Activated naive CD4-positive, alpha-beta T cell treated with anti-CD3 and anti-CD28 coated beads, Interleukin-2, amount 50 U/mL, for 24 hours (primary cell): ENCODE data around the gene CXCR6.

Experiments used
- H3K27ac Mint-ChIP-seq: one replicate; pipeline ENCODE4 v1.8.0; 2021; ENCODE audit warnings: mild to moderate bottlenecking, mixed read lengths
- H3K27me3 Mint-ChIP-seq: one replicate; pipeline ENCODE4 v1.8.0; 2021; ENCODE audit warnings: mixed read lengths
- H3K36me3 Mint-ChIP-seq: one replicate; pipeline ENCODE4 v1.8.0; 2021; ENCODE audit warnings: mixed read lengths
- H3K4me1 Mint-ChIP-seq: one replicate; pipeline ENCODE4 v1.8.0; 2021; ENCODE audit warnings: mixed read lengths
- H3K4me3 Mint-ChIP-seq: one replicate; pipeline ENCODE4 v1.8.0; 2021; ENCODE audit warnings: mild to moderate bottlenecking, mixed read lengths
- H3K9me3 Mint-ChIP-seq: one replicate; pipeline ENCODE4 v1.8.0; 2021; ENCODE audit warnings: mixed read lengths

The CXCR6 gene

GRCh38 chr3:45966950-45967640 is 23.8 kb downstream of the CXCR6 start:
- H3K4me1 Mint-ChIP-seq = peaks cover 11% of the 10 kb centered on the region
- no peak overlapping the region for H3K4me3 Mint-ChIP-seq
- H3K36me3 Mint-ChIP-seq = peaks cover 33% of the 10 kb centered on the region
- H3K27me3 Mint-ChIP-seq = no peaks in the 10 kb centered on the region
- no peak overlapping the region for H3K27ac Mint-ChIP-seq
- no peaks in the 10 kb centered on the region for H3K9me3 Mint-ChIP-seq

- no peaks in the 10 kb centered on the region for H3K27me3 Mint-ChIP-seq
- no peaks in the 10 kb centered on the region for H3K9me3 Mint-ChIP-seq
- H3K4me1 Mint-ChIP-seq = peaks cover 8% of the 10 kb centered on the region
- no peak overlapping the region for H3K4me3 Mint-ChIP-seq
- H3K27ac Mint-ChIP-seq = no peak overlapping the region
- peaks cover 31% of the 10 kb centered on the region for H3K36me3 Mint-ChIP-seq
Observed at GRCh38 chr3:45967724-45968123, 24.5 kb downstream of the CXCR6 start.

GRCh38 chr3:45968149-45968548 is 24.9 kb downstream of the CXCR6 start:
- Mint-ChIP-seq H3K4me3 (no peak overlapping the region), H3K9me3 (no peaks in the 10 kb centered on the region), H3K4me1 (peaks cover 8% of the 10 kb centered on the region), H3K36me3 (peaks cover 29% of the 10 kb centered on the region), H3K27me3 (no peaks in the 10 kb centered on the region), H3K27ac (no peak overlapping the region)

- H3K27ac Mint-ChIP-seq = no peak overlapping the region
- no peak overlapping the region for H3K4me3 Mint-ChIP-seq
- no peaks in the 10 kb centered on the region for H3K9me3 Mint-ChIP-seq
- no peaks in the 10 kb centered on the region for H3K27me3 Mint-ChIP-seq
- peaks cover 27% of the 10 kb centered on the region for H3K36me3 Mint-ChIP-seq
- peaks cover 8% of the 10 kb centered on the region for H3K4me1 Mint-ChIP-seq
Observed at GRCh38 chr3:45968706-45969105, 25.4 kb downstream of the CXCR6 start.

- Mint-ChIP-seq H3K27ac (no peak overlapping the region), H3K9me3 (no peaks in the 10 kb centered on the region), H3K4me1 (peaks cover 8% of the 10 kb centered on the region), H3K4me3 (no peak overlapping the region), H3K27me3 (no peaks in the 10 kb centered on the region), H3K36me3 (peaks cover 26% of the 10 kb centered on the region)
Observed at GRCh38 chr3:45969116-45969515, 25.9 kb downstream of the CXCR6 start.

DNA sequence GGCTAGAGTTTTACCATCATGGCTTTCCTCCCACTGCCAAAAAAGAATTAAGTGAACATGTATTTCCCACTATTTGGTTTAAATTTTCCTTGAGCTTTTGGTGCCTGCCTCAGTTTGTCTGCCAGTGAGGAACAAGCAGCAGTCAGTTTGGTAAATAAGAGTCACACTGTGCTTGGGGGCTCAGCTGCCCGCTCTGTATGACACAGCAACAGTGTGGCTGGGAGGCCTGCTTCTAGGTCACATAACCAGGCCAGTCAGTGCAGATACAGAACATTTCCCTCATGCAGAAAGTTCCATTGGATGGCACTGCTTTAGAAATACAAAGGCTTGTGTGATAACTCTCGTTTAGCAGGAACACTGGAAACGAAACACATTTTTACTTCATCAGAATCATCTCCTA is 26.7 kb downstream of the CXCR6 start:
- Mint-ChIP-seq H3K4me1 (peaks cover 8% of the 10 kb centered on the region), H3K9me3 (no peaks in the 10 kb centered on the region), H3K27ac (no peak overlapping the region), H3K27me3 (no peaks in the 10 kb centered on the region), H3K36me3 (peaks cover 26% of the 10 kb centered on the region), H3K4me3 (no peak overlapping the region)

DNA sequence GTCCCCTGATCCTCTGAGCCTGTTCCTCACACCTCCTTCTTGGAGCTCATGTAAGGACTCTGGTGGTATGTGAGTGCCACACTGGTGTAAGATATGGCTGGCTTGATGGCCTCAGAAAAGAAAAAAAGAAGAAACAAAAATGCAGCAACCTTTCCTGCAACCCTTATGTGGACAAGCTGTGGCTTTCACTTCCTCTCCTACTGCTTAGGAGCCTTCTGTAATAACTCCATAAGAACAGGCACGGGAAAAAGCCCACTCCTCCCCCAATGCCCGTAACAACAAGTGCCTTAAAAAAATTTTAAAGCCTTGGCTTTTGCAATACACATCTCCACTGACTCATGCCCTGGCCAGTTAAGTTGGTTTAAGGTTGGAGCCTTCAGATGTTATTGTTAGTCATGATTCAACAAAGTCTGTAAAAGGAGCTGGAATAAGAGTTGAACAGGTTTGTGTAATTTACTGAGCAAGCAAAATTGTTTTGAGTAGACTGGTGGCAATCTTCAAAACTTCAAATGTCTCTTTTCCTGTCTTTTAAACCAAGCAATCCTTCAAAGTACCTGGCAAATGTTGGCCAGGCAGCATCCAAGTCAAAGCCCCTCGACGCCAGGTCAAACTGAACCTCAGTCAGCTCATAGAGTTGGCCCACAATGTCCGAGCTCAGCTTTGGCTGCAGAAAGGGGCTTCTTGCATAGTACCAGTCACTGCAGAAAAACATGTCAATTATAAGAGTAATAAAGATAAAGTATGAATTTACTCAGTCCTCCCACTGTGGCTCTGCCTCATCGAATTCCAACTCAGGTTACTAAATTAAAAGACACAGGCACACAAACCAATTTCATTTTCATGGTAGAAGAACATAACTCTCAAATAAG is 29.5 kb downstream of the CXCR6 start:
- H3K36me3 Mint-ChIP-seq = peaks cover 32% of the 10 kb centered on the region
- no peak overlapping the region for H3K4me3 Mint-ChIP-seq
- H3K4me1 Mint-ChIP-seq = peaks cover 25% of the 10 kb centered on the region
- H3K27ac Mint-ChIP-seq = no peak overlapping the region
- H3K27me3 Mint-ChIP-seq = no peaks in the 10 kb centered on the region
- no peaks in the 10 kb centered on the region for H3K9me3 Mint-ChIP-seq

DNA sequence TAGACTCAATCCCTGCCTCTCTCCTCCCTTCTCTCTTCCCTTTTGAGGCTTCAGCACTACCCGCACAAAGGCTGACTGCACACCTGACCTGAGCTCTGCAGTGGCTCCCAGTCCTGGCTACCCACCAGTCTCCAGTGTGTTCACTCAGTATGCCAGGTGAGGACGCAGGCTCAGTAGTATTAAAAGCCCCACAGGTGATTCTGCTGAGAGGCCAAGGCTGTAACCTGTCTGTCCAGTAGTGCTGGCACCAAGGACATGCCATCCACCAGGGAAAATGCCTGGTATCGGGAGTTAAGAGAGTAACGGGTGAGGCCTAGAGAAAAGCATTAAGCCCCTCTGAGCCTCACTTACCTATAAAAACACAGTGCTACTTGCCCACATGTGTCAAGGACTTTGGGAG is 31.4 kb downstream of the CXCR6 start:
- Mint-ChIP-seq H3K4me3 (no peak overlapping the region), H3K9me3 (no peaks in the 10 kb centered on the region), H3K36me3 (peaks cover 35% of the 10 kb centered on the region), H3K27ac (no peak overlapping the region), H3K4me1 (peaks cover 43% of the 10 kb centered on the region), H3K27me3 (no peaks in the 10 kb centered on the region)

DNA sequence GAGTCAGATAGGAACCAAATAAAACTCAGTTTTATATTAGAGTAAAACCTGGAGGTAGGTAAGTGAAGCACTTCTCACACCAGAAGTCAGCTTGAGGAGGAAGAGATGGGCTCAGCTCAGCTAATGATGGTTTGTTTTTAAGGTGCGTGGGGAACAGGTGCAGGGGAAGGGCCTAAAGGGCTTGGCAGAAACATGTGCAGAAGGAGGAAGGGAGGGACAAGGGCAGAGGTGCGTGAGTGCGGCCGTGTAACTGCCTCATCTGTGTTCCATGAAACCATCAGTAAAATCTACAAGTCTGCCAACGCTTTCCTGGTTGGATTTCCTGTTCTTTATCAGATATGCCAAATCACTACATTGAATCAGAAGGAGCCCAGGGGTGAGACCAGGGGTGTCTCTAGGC is 32.4 kb downstream of the CXCR6 start:
- H3K4me3 Mint-ChIP-seq = peak overlapping the region; percentile 24
- H3K9me3 Mint-ChIP-seq = no peaks in the 10 kb centered on the region
- no peaks in the 10 kb centered on the region for H3K27me3 Mint-ChIP-seq
- H3K27ac Mint-ChIP-seq = no peak overlapping the region
- H3K4me1 Mint-ChIP-seq = peaks cover 53% of the 10 kb centered on the region
- H3K36me3 Mint-ChIP-seq = peaks cover 39% of the 10 kb centered on the region

DNA sequence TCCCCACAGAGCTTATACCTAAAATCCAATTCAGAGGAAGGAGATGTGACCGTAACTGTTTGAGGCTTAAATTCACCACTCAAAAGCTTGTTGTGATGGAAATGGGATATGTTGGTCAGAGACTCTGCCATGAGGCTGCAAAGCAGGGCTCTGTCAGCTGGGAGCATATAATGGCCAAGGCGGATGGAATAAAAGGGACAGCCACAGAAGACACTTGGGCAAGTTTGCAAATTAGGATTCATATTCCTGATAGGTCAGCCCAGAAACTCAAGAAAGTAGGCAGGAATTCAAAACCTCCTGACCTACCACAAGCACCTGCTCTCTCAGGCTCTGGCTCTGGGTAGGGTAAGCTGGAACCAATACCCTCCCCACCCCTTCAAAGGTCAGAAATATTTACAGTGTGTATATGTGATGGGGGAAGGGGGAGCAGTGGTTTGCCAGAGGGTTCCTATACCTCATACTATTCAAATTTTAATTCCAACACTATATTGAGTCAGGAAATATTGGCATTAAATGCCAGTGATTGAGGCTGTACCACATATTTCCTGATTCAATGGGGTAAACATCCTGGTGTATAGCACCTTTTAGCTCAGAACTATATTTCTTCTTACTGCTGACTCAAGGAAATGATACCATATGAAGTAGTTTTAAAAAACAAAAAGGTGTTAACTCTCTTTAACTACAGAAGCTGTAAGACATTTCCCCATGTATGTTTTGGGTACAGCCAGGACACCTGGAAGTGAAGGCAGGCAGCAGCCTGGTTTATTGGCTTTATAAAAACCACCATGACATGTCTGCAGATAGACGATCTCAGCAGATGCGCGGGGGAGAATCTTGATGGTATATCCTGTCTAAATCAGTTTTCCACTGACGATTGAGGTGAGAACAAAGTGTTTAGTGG is 33.2 kb downstream of the CXCR6 start:
- H3K27ac Mint-ChIP-seq = no peak overlapping the region
- peak overlapping the region; percentile 57 for H3K4me3 Mint-ChIP-seq
- no peaks in the 10 kb centered on the region for H3K9me3 Mint-ChIP-seq
- peaks cover 61% of the 10 kb centered on the region for H3K4me1 Mint-ChIP-seq
- peaks cover 40% of the 10 kb centered on the region for H3K36me3 Mint-ChIP-seq
- H3K27me3 Mint-ChIP-seq = no peaks in the 10 kb centered on the region

DNA sequence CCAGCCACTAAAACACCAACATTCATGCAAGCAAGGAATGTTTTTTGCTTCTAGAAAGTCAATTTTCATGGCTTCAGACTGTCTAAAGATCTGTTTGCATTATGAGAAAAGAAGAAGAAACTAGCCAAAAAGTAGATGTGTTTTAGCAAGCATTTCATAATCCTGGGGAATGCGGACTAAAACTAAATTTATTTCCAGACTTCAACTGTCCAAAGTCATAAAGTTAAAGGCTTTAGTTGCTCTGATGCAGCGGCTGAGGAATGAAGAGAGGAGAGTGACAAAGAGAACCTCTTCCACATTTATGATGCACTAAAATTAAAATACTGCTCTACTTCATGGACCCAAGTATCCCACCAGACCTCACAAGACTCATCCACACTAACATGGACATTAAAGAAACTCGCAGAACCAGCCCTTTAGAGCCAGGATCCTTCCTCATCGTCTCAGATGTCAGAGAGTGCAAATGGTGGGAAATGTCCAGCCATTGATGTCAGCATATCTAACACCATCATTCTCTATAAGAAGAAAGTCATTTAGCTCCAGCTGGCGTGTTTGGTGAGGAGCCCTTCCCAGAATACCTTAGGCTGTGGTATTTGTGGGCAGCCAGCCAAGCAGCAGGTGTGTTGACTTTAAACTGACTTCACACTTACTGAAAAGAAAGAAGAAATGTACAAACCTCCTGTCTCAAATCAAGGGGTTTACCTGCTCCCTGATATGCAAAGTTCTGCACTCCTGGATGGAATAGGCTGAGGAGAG is 34.9 kb downstream of the CXCR6 start:
- Mint-ChIP-seq H3K27ac (peak overlapping the region; percentile 96), H3K36me3 (peaks cover 37% of the 10 kb centered on the region), H3K27me3 (no peaks in the 10 kb centered on the region), H3K9me3 (no peaks in the 10 kb centered on the region), H3K4me3 (peak overlapping the region; percentile 70), H3K4me1 (peaks cover 63% of the 10 kb centered on the region)

GRCh38 chr3:45979378-45979777 is 36.1 kb downstream of the CXCR6 start:
- Mint-ChIP-seq H3K36me3 (peaks cover 41% of the 10 kb centered on the region), H3K9me3 (no peaks in the 10 kb centered on the region)

GRCh38 chr3:45980229-45980813 is 37.1 kb downstream of the CXCR6 start:
- peak overlapping the region; percentile 33 for H3K4me3 Mint-ChIP-seq
- no peaks in the 10 kb centered on the region for H3K27me3 Mint-ChIP-seq
- H3K4me1 Mint-ChIP-seq = peaks cover 60% of the 10 kb centered on the region
- H3K27ac Mint-ChIP-seq = peak overlapping the region; percentile 41
- H3K9me3 Mint-ChIP-seq = no peaks in the 10 kb centered on the region
- peaks cover 39% of the 10 kb centered on the region for H3K36me3 Mint-ChIP-seq

More at GRCh38 chr3:45979378-45979777, 36.1 kb downstream of the CXCR6 start:
- Mint-ChIP-seq H3K27ac (no peak overlapping the region), H3K4me3 (no peak overlapping the region), H3K4me1 (peaks cover 63% of the 10 kb centered on the region), H3K27me3 (no peaks in the 10 kb centered on the region)

DNA sequence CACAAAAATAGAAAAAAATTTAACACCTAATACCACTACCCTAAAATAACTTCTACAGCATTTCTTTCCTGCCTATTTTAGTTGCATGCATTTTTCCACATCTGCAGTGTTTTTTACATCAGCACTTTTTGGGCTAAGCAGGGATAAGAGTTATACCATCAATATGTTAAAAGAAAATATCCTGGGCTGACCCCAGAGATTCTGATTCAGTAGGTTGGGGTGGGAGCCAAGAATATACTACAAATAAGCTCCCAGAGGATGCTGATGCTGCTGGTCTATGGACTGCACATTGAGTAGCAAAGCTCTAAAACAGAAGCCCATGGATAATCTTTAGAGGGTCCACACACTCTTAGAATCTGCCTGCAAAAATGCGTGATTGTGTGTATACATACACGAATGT is 37.6 kb downstream of the CXCR6 start:
- Mint-ChIP-seq H3K4me1 (peaks cover 55% of the 10 kb centered on the region), H3K27ac (peak overlapping the region; percentile 77), H3K9me3 (no peaks in the 10 kb centered on the region), H3K27me3 (no peaks in the 10 kb centered on the region), H3K36me3 (peaks cover 36% of the 10 kb centered on the region), H3K4me3 (peak overlapping the region; percentile 80)
